Measurements from ENCODE around the gene KPRP. TPM values are rescaled to one million over a fixed set of nuclear protein-coding genes. Genes with fewer than 3 reads are reported as not detected.

Gene KPRP
- not detected for polyA plus RNA-seq (2012; ENCODE audit: insufficient read depth, insufficient read length, low read depth)

GRCh38 chr1:152757747-152758146 lies at the start of gene KPRP:
KPRP (plus strand) TSS chr1:152758025; CDS start chr1:152759589, 1,564 bp downstream.
- Histone ChIP-seq H3K4me3 (ENCODE audit: low read depth, low read length) (no peak within 1 kb of the TSS), H3K27me3 (no peaks in the 10 kb centered on the region), H3K4me1 (no peaks in the 10 kb centered on the region), H3K9me3 (no peaks in the 10 kb centered on the region), H3K36me3 (no peaks in the 10 kb centered on the region)
- DNase-seq, result no peak
- TF ChIP-seq CTCF (IDR thresholded peaks at IDR 0.05; ENCODE audit: low read depth, low read length), result no peak

GRCh38 chr1:152718238-152718637 lies 39.6 kb upstream of the KPRP start:
- no peaks in the 10 kb centered on the region for H3K9me3 ChIP-seq
- H3K4me3 ChIP-seq (ENCODE audit: low read depth, low read length), result no peak overlapping the region
- TF ChIP-seq CTCF (IDR thresholded peaks at IDR 0.05; ENCODE audit: low read depth, low read length), result no peak
- H3K36me3 ChIP-seq, result no peaks in the 10 kb centered on the region
- no peaks in the 10 kb centered on the region for H3K4me1 ChIP-seq
- no peaks in the 10 kb centered on the region for H3K27me3 ChIP-seq
- no peak for DNase-seq

GRCh38 chr1:152725261-152725660 lies 32.6 kb upstream of the KPRP start:
- no peak for TF ChIP-seq CTCF (IDR thresholded peaks at IDR 0.05; ENCODE audit: low read depth, low read length)
- no peaks in the 10 kb centered on the region for H3K9me3 ChIP-seq
- no peaks in the 10 kb centered on the region for H3K36me3 ChIP-seq
- H3K4me1 ChIP-seq, result no peaks in the 10 kb centered on the region
- no peak for DNase-seq
- H3K27me3 ChIP-seq, result no peaks in the 10 kb centered on the region
- H3K4me3 ChIP-seq (ENCODE audit: low read depth, low read length), result no peak overlapping the region

- H3K9me3 ChIP-seq, result no peaks in the 10 kb centered on the region
- no peaks in the 10 kb centered on the region for H3K27me3 ChIP-seq
- no peak for DNase-seq
- no peak overlapping the region for H3K4me3 ChIP-seq (ENCODE audit: low read depth, low read length)
- H3K4me1 ChIP-seq, result no peaks in the 10 kb centered on the region
- TF ChIP-seq CTCF (IDR thresholded peaks at IDR 0.05; ENCODE audit: low read depth, low read length), result no peak
- H3K36me3 ChIP-seq, result no peaks in the 10 kb centered on the region
Measured at GRCh38 chr1:152728986-152729385, 28.8 kb upstream of the KPRP start.

- Histone ChIP-seq H3K4me3 (ENCODE audit: low read depth, low read length) (no peak overlapping the region), H3K4me1 (no peaks in the 10 kb centered on the region), H3K9me3 (no peaks in the 10 kb centered on the region), H3K27me3 (no peaks in the 10 kb centered on the region), H3K36me3 (no peaks in the 10 kb centered on the region)
- DNase-seq, result no peak
- TF ChIP-seq CTCF (IDR thresholded peaks at IDR 0.05; ENCODE audit: low read depth, low read length), result peak; percentile 22; the same call in 1 of the 2 replicates
Measured at GRCh38 chr1:152735648-152736047, 22.2 kb upstream of the KPRP start.

GRCh38 chr1:152737997-152738396 lies 19.8 kb upstream of the KPRP start:
- TF ChIP-seq CTCF (IDR thresholded peaks at IDR 0.05; ENCODE audit: low read depth, low read length), result no peak
- Histone ChIP-seq H3K36me3 (no peaks in the 10 kb centered on the region), H3K27me3 (no peaks in the 10 kb centered on the region), H3K9me3 (no peaks in the 10 kb centered on the region), H3K4me3 (ENCODE audit: low read depth, low read length) (no peak overlapping the region), H3K4me1 (no peaks in the 10 kb centered on the region)
- DNase-seq, result no peak
